HG02840 (cell line): Measurements from ENCODE around the gene ANGPTL7.

Source experiments
- ATAC-seq: cut with Tn5 transposase; IDR thresholded peaks from one replicate; pipeline ENCODE4 v1.9.1; 2021; ENCODE audit warnings: mild to moderate bottlenecking, moderate library complexity, moderate number of reproducible peaks; ENCODE audit not compliant: unreplicated experiment, low FRiP score

ANGPTL7 gene

DNA sequence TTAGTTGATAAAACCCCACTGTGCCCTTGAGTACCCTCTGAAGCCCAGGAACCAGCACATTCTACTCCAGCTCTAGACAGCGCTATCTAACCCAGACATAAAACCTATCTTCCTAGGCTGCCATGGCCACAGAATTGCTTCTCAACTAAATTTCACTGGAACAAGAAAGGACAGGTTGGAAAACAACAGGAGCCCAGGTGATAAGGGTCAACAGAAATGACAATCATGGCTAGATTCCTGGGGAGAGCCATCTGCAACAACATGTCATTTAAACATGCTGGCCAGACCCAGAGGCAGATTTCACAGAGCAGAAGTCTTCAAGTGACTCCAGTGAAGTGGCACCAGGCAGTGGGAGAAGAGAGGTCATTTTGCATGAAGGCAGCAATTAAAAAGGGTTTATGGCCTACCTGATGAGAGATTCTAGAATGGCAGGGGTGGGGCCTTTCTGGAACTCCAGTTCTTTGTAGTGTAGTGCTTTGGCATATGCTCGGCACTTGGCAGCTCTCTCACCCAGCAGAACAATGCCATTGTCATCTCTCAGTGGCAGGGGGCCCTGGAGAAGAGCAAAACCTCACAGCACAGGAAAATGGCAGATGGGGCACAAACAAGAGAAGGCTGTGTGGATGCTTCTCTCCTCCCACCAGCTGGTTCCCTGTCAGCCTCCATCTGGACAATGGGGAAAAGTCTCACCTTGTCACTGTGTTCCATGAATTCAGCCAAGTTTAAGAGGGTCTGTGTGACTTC, 9.9 kb downstream of the ANGPTL7 start:
- ATAC-seq = no peak

DNA sequence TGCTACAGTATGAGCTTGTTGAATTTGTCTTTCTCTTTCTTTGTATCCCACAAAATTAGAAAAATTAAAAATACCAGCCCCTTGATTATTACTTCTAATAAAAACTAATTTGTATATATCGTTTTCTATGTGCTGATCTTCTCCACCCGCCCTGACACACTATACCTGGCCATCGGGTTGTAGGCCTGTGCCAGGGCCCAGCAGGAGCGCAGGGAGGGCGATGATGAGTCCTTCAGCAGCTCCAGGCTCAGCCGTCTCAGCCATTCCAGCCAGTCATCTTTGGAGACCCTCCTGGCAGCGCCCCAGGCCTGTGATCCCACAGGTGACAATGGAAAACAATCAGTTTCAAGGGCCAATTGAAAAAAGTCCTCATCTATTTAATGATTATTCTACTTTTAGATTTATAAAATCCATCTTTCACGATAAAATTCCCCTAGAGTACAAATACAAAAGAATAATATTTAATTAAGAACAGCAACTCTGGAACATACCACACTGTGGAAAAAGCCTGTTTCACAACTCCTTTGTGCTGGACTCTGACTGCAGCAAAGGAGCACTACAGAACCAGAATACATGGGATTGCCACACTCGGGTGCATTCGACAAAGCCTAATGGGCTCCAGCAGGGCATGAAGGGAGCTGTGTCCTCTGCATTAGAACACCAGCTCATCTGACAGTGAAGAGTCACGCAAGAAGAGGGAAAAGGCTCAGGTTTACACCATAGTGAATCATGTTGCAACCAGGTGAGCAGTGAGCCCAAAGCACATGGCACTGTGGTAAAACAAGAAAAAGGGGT, 15.4 kb downstream of the ANGPTL7 start:
- ATAC-seq = no peak

DNA sequence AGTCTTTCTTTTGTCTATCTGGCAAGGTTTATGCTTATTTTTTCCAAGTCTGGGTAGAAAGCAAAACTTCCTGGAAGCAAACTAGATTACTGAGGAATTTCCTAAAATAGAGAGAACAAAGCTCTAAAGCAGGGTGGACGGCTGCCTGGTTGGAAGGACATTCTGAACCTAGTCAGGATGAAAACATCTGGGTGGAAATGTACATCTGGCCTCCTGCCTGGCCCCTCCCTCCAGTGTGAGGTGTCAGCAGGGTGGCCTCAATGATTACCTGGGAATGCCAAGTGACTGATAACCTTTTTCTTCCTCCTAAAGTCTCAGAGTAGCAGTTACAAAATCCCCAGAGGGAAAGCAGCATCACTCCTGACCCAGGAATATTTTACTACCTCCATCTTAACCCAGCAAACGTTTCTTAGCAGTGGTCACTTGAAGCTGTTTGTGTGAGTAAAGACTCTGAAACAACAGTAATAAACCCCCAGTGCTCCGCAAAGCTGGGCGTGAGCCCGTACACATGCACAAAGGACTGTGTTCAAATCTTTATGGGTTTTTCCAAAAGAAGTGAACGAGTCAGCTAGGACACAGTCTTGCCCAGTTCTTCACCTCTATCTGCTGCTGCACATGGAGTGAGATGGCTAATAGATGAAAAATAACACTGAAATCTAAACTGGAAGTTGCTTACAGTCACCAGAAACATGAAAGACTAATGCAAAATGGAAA, 18.9 kb downstream of the ANGPTL7 start:
- no peak for ATAC-seq

DNA sequence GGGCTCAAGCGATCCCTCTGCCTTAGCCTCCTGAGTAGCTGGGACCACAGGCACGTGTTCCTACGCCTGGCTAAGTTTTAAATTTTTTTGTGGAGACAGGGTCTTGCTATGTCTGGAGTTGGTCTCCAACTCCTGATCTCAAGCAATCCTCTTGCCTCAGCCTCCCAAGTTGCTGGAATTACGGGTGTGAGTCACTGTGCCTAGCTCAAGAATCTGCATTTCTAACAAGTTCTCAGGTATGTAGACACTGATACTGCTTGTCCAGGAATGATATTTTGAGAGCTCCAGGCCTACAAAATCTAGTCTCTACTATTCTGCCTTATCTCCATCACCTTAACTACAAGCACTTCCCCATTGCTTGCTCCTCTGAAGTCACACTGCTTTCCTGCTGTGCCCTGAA, 22.3 kb downstream of the ANGPTL7 start:
- ATAC-seq = no peak

DNA sequence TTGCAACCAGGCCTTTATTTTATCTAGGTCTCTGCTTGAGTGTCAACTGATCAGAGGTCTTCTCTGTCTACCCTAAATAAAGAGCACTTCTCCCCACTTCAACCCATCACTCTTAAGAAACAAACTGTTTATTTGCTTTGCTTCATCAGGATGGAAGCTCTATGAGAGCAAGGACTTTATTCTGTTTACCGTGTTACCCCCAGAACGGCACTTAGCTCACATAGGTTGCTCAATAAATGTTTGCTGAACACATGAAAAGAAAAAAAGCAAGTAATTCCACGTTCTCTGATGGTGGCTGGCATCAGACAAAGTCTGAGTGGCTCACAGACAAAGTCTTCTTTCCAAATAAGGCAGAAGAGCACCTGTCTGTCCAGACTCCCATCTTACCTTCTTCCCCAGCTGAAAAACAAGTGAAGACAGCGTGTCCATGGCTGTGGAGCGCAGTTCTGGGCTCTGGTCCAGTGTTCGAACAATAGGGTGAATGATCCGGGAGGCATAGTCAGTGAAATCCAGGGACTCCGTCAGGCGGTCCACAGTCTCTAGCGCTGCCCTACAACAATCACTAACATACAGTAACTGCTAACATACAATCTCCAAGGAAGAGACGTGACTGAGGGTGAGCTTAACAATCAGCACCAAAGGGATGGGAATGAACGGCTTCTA, 22.9 kb downstream of the ANGPTL7 start:
- ATAC-seq = no peak

DNA sequence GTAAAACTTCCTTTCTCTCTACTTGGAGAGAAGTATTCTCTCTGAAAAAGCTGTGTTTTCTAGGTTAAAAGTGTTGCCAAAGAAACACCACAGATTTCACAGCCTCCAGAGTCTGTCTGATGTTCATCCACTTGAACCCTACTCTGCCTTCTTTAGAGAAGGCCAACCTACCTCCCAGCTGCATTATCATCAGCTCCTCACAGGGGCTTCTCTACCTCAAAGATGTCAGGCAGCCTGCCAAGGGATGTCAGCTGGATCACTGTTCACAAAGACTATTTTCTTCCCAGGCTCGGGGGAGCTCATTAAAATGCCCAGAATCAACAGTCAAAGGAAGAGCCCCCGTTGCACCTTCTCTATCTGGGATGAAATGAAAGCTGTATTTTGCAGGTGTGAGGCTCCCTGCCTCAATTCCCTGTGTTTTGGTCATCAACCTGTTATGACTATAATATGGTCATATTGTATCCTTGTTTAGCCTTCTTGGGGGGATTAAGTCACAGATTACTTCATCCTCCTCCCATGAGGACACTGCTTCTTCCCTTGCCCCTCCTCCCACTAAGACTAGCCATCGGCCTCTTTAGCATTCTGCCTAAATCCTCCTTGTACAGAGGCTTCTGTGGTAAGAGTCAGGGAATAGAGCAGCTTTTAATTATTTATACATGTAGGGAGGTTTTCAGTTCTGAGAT, 25.7 kb downstream of the ANGPTL7 start:
- no peak for ATAC-seq

DNA sequence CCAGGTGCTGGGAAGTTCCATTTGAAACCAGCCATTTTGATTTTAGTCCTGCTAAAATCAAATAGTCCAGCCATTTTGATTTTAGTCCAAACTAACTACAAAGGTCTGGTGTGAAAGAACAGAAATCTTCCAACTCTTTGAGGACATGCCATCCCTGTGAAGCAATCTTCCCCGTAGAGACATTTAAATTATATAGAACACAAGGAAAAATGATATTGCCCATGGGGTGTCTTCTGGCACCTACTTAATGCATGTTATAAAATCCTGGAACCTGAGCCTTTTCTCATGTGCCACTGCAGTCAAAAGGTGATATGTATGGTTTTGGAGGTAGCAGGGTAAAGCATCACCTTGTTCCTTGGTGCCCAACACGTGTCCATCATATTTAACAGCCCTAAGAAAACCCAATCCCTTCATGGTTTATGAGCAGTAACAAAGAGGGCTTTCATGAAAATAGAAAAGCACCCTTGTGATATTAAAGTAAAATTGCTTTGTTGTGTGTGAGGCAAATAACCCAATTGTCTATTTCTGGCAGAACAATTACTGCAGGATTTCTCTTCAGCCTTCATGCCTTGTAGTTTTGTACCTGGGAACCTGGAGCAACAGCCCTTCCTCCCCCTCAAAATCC, 26.3 kb downstream of the ANGPTL7 start:
- no peak for ATAC-seq

DNA sequence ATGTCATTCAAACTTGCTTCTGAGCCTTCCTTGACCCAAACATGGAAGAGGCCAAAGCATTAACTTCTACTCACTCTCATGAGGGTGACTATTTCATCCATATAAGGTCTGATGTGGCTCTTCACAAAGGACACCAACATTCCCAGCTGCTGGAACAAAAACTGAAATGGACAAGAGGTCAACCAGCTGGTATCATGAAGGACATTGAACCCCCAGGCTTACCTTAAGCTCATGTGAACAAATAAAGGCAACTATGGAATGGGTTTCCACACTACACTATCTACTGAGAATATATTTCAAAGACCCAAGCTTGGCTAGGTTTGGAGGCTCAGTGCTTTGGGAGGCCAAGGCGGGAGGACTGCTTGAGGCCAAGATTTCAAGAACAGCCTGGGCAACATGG, 26.9 kb downstream of the ANGPTL7 start:
- no peak for ATAC-seq

DNA sequence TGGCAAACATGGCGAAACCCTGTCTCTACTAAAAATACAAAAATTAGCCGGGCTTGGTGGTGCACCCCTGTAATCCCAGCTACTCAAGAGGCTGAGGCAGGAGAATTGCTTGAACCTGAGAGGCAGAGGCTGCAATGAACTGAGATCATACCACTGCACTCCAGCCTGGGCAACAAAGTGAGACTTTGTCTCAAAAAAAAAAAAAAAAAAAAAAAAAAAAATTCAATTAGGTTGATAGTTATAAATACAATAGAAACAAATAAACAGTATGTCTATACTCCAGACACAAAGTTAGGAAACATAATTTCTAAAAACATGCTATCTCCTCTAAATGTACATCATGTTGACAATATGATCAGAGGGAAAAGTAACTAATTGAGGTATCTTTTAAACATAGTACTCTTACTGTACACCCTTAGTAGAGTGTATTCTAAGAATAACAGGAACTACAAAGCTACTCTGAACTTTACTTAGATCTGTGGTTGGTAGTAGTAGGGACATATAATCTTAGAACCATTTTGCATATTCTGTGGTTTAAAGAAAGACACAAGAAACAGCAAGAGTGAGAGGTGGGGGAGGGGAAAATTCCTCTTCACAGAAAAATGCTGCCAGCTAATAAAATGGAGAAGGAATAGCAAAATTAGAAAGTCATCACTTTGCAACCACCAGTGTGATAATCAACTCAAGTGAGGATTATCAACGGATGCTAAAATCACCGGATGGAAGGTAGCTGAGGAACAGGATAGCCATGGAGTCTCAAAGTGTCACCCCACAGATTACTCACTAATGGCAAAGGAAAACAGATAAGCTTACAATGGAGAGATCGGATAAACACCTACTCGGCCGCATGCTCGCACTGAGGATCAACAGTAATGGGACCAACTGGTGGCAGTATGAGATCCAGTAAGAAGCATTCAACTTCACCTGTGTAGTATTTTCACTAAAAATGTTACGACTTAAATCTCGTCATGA, 38.2 kb downstream of the ANGPTL7 start:
- no peak for ATAC-seq

DNA sequence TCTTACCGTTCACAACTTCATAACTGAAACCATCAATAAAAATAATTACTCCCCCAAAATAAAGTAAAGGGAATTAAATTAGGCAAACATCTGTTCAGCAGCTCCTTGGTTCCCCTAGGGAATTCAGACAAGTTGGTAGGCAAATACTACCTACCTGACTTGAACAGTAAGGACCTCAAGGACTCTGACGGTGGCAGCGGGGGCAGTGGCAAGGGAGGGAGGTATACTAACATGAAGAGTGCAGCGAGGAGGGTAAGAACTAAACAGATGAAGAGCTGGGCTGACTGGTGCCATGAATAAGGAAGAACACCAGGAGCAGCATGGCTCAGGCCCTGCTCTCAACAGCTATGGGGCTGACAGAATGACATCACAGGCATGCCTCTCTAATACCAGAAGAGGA, 40.0 kb downstream of the ANGPTL7 start:
- ATAC-seq = no peak

DNA sequence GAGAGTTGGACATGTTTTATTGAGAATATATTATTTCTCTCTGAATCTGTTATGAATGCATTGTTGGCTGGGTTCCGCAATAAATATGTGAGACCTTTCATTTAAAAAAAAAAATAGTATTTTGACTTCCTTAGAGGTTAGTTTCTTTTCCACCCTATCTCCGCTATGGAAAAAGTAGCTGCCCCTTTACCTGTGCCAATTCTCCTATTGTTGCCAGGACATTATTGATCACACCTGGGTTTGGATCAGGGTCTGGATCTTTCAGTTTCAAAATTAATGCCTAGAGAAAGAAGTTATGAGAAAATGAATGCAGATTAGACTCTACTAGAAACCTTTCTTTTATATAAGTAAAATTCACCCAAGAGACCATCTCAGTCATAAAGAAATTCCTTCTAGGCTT, 44.1 kb downstream of the ANGPTL7 start:
- no peak for ATAC-seq

DNA sequence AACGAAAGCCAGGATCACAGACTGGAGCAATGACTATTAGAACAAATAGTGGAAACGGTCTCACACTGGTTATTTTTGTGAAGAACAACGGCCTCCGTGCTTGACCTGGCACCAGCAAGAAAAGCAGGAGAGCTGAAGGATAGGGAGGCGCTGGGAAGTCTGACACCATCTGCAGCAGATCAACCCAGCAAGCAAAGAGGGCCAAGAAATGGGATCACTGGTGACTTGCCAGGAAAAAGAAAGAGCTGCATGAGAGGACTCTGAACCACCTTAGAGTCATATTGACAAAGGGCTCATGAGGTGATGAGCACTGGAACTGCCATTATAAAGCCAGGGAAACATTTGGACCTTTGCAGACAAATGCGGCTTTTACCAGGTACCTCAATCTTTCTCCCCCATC, 48.2 kb downstream of the ANGPTL7 start:
- no peak for ATAC-seq

DNA sequence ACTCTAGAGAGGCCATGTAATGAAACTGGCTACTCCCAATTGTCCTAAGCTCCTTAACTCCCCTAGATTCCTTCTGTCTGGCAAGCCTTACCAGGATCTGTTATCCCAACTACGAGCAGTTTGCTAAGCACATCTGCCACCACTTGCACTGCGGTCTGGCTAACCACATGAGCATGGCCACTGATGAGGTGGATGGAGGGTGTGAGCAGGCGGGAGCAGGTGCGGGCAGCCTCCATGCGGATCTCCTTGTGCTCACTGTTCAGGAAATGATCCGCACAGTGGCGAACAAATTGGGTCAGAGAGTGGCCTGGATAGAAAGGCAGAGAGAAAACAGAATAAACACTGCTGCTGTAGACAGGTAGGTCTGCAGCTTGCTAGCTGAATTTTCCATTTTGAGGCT, 49.2 kb downstream of the ANGPTL7 start:
- ATAC-seq = no peak

DNA sequence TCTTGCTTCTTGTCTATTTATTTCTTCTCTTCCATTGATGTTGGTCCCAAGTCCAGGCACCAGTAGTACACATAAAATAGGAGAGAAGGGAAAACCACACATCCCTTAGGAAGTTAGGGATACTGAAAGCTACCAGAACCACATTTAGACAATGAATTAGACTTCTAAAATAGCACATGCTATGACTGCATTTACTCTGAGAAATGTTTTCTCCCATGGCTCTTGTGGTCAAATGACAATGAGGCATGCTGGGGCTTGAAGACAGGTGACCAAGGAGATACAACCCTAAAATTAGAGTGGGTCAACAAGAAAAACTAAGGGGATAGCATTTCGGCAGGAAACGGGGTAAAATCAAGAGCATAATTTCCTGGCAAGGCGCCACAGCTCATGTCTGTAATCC, 56.1 kb downstream of the ANGPTL7 start:
- ATAC-seq = no peak
